Trophoblast cell (in vitro differentiated cells and primary cell): ENCODE results near the gene ZFAND3.

Experiments
- DNase-seq, 2 donors: peaks; one replicate each; pipeline ENCODE4 v3.0.0-alpha.2; 2016
- H2AFZ ChIP-seq: 2 replicates; pipeline ENCODE4 v1.6.1; 2013; ENCODE audit warnings: low read length, moderate library complexity, mild to moderate bottlenecking; ENCODE audit not compliant: insufficient read depth, poor library complexity
- H2AK5ac ChIP-seq: 2 replicates; pipeline ENCODE4 v1.6.1; 2013; ENCODE audit warnings: mild to moderate bottlenecking, low read length
- H2BK120ac ChIP-seq: 2 replicates; pipeline ENCODE4 v1.6.1; 2013; ENCODE audit warnings: low read length, mild to moderate bottlenecking, moderate library complexity; ENCODE audit not compliant: insufficient read depth, poor library complexity
- H2BK12ac ChIP-seq: 2 replicates; pipeline ENCODE4 v1.6.1; 2013; ENCODE audit warnings: mild to moderate bottlenecking, low read length, moderate library complexity
- H2BK5ac ChIP-seq: 2 replicates; pipeline ENCODE4 v1.6.1; 2013; ENCODE audit warnings: low read length, low read depth, moderate library complexity, mild to moderate bottlenecking; ENCODE audit not compliant: poor library complexity
- H3K14ac ChIP-seq: 2 replicates; pipeline ENCODE4 v1.6.1; 2013; ENCODE audit warnings: mild to moderate bottlenecking, low read length
- H3K18ac ChIP-seq: 2 replicates; pipeline ENCODE4 v1.6.1; 2013; ENCODE audit warnings: mild to moderate bottlenecking, low read length
- H3K23ac ChIP-seq: 2 replicates; pipeline ENCODE4 v1.6.1; 2013; ENCODE audit warnings: low read length
- H3K27ac ChIP-seq: 2 replicates; pipeline ENCODE4 v1.5.1; 2013; ENCODE audit warnings: low read depth, mild to moderate bottlenecking, inconsistent platforms, low read length, moderate library complexity
- H3K27me3 ChIP-seq: 2 replicates; pipeline ENCODE4 v1.6.1; 2013; ENCODE audit warnings: inconsistent platforms, mild to moderate bottlenecking, low read length, moderate library complexity; ENCODE audit not compliant: insufficient read depth
- H3K36me3 ChIP-seq, 2 experiments: 1 replicate in 1 of 2; 2 replicates in 1 of 2; pipeline ENCODE4 v1.6.1; 2013; ENCODE audit warnings: low read length in 2 of 2, mild to moderate bottlenecking in 2 of 2, moderate library complexity in 1 of 2; ENCODE audit not compliant: insufficient read depth in 2 of 2, control insufficient read depth in 1 of 2
- H3K4ac ChIP-seq: 2 replicates; pipeline ENCODE4 v1.6.1; 2013; ENCODE audit warnings: low read depth, mild to moderate bottlenecking, low read length, moderate library complexity
- H3K4me1 ChIP-seq, 2 experiments: 1 replicate in 1 of 2; 2 replicates in 1 of 2; pipeline ENCODE4 v1.6.1; 2013; ENCODE audit warnings: low read length in 2 of 2, mild to moderate bottlenecking in 2 of 2, moderate library complexity in 1 of 2; ENCODE audit not compliant: insufficient read depth in 2 of 2, control insufficient read depth in 1 of 2
- H3K4me2 ChIP-seq: 2 replicates; pipeline ENCODE4 v1.6.1; 2013; ENCODE audit warnings: inconsistent platforms, mild to moderate bottlenecking, low read length, moderate library complexity
- H3K4me3 ChIP-seq: 2 replicates; pipeline ENCODE4 v1.5.1; 2013; ENCODE audit warnings: mild to moderate bottlenecking, low read depth, low read length, inconsistent platforms
- H3K79me1 ChIP-seq: one replicate; pipeline ENCODE4 v1.6.1; 2013; ENCODE audit warnings: low read length
- H3K79me2 ChIP-seq: 2 replicates; pipeline ENCODE4 v1.6.1; 2013; ENCODE audit warnings: low read length, mild to moderate bottlenecking; ENCODE audit not compliant: control insufficient read depth, insufficient read depth, poor library complexity
- H3K9ac ChIP-seq: 2 replicates; pipeline ENCODE4 v1.6.1; 2013; ENCODE audit warnings: mild to moderate bottlenecking, low read length
- H3K9me3 ChIP-seq: 2 replicates; pipeline ENCODE4 v1.6.1; 2013; ENCODE audit warnings: low read depth, mild to moderate bottlenecking, control low read depth, inconsistent platforms, low read length; ENCODE audit not compliant: insufficient read depth
- H4K12ac ChIP-seq: 2 replicates; pipeline ENCODE4 v1.6.1; 2013; ENCODE audit warnings: low read depth, mild to moderate bottlenecking, low read length, moderate library complexity
- H4K8ac ChIP-seq: 2 replicates; pipeline ENCODE4 v1.6.1; 2013; ENCODE audit warnings: low read depth, mild to moderate bottlenecking, low read length, moderate library complexity
- H4K91ac ChIP-seq: one replicate; pipeline ENCODE4 v1.6.1; 2013; ENCODE audit warnings: low read depth, mild to moderate bottlenecking, low read length, moderate library complexity
- WGBS: extraction: QIAGEN DNeasy Blood & Tissue Kit; methylation state at CpG from one replicate; pipeline ENCODE4 v1.1.7; 2013; ENCODE audit warnings: missing lambda C conversion rate; ENCODE audit not compliant: insufficient read length, insufficient coverage; ENCODE audit errors: extremely low coverage; 5-methylcytosine and 5-hydroxymethylcytosine counted together

The ZFAND3 gene

GRCh38 chr6:38067263-38067980 is 247.9 kb downstream of the ZFAND3 start:
- Histone ChIP-seq H3K36me3 (peaks cover 2 to 9% of the 10 kb centered on the region in 2 experiments), H3K79me1 (no peaks in the 10 kb centered on the region), H3K79me2 (no peaks in the 10 kb centered on the region), H4K91ac (no peak overlapping the region), H3K23ac (no peak overlapping the region), H3K27ac (no peak overlapping the region), H3K18ac (no peak overlapping the region), H2BK12ac (no peak overlapping the region), H2AFZ (no peak overlapping the region), H2BK5ac (no peak overlapping the region), H3K4me1 (no peaks in the 10 kb centered on the region), H3K4me3 (no peak overlapping the region), H3K4me2 (no peak overlapping the region), H2BK120ac (no peak overlapping the region), H3K14ac (no peak overlapping the region), H2AK5ac (no peak overlapping the region), H4K8ac (no peak overlapping the region), H3K27me3 (no peaks in the 10 kb centered on the region), H3K9ac (no peak overlapping the region), H3K9me3 (no peaks in the 10 kb centered on the region), H3K4ac (no peak overlapping the region), H4K12ac (no peak overlapping the region)
- no CpG with 5 or more reads among the region's 2 CpGs for WGBS
- no peak for DNase-seq

GRCh38 chr6:38068854-38069590 is 249.5 kb downstream of the ZFAND3 start:
- H2AFZ ChIP-seq = no peak overlapping the region
- H3K9me3 ChIP-seq = no peaks in the 10 kb centered on the region
- no peak overlapping the region for H3K4me2 ChIP-seq
- no peak overlapping the region for H3K18ac ChIP-seq
- no peak overlapping the region for H4K12ac ChIP-seq
- DNase-seq = no peak
- H3K4me3 ChIP-seq = no peak overlapping the region
- H3K27me3 ChIP-seq = no peaks in the 10 kb centered on the region
- no peaks in the 10 kb centered on the region for H3K79me1 ChIP-seq
- no peak overlapping the region for H4K91ac ChIP-seq
- no peak overlapping the region for H4K8ac ChIP-seq
- H2BK12ac ChIP-seq = no peak overlapping the region
- no peak overlapping the region for H2BK120ac ChIP-seq
- H3K4me1 ChIP-seq = no peaks in the 10 kb centered on the region
- H2BK5ac ChIP-seq = no peak overlapping the region
- H3K23ac ChIP-seq = no peak overlapping the region
- H3K14ac ChIP-seq = no peak overlapping the region
- no CpG with 5 or more reads among the region's 7 CpGs for WGBS
- H3K36me3 ChIP-seq = peaks cover 0 to 2% of the 10 kb centered on the region in 2 experiments
- H3K4ac ChIP-seq = no peak overlapping the region
- no peak overlapping the region for H3K9ac ChIP-seq
- H3K27ac ChIP-seq = no peak overlapping the region
- H3K79me2 ChIP-seq = no peaks in the 10 kb centered on the region
- H2AK5ac ChIP-seq = no peak overlapping the region

- Histone ChIP-seq H3K79me2 (no peaks in the 10 kb centered on the region), H2BK120ac (no peak overlapping the region), H3K9me3 (no peaks in the 10 kb centered on the region), H3K36me3 (peaks cover 0 to 3% of the 10 kb centered on the region in 2 experiments), H2AFZ (no peak overlapping the region), H3K18ac (no peak overlapping the region), H3K4me1 (no peaks in the 10 kb centered on the region), H3K4me3 (no peak overlapping the region), H4K91ac (no peak overlapping the region), H3K27me3 (no peaks in the 10 kb centered on the region), H3K14ac (no peak overlapping the region), H3K9ac (no peak overlapping the region), H3K4me2 (no peak overlapping the region), H2AK5ac (no peak overlapping the region), H4K8ac (no peak overlapping the region), H4K12ac (no peak overlapping the region), H2BK5ac (no peak overlapping the region), H3K4ac (no peak overlapping the region), H3K79me1 (no peaks in the 10 kb centered on the region), H3K23ac (no peak overlapping the region), H3K27ac (no peak overlapping the region), H2BK12ac (no peak overlapping the region)
- no peak for DNase-seq
- WGBS = no CpG with 5 or more reads among the region's 4 CpGs
Measured at GRCh38 chr6:38077488-38078030, 258.0 kb downstream of the ZFAND3 start.

- H3K4me1 ChIP-seq = no peaks in the 10 kb centered on the region
Measured at GRCh38 chr6:38078671-38079070, 259.1 kb downstream of the ZFAND3 start.

More at GRCh38 chr6:38078671-38079070, 259.1 kb downstream of the ZFAND3 start:
- Histone ChIP-seq H3K27ac (no peak overlapping the region), H3K79me2 (no peaks in the 10 kb centered on the region), H3K14ac (no peak overlapping the region), H2AFZ (no peak overlapping the region), H3K36me3 (peaks cover 0 to 3% of the 10 kb centered on the region in 2 experiments), H4K8ac (no peak overlapping the region), H3K18ac (no peak overlapping the region), H2AK5ac (no peak overlapping the region), H3K4me3 (no peak overlapping the region), H2BK5ac (no peak overlapping the region), H3K27me3 (no peaks in the 10 kb centered on the region), H4K12ac (no peak overlapping the region), H3K4me2 (no peak overlapping the region), H4K91ac (no peak overlapping the region), H3K9ac (no peak overlapping the region), H3K79me1 (no peaks in the 10 kb centered on the region), H2BK120ac (no peak overlapping the region), H3K9me3 (no peaks in the 10 kb centered on the region), H3K23ac (no peak overlapping the region), H2BK12ac (no peak overlapping the region), H3K4ac (no peak overlapping the region)
- peak in 1 of 2 donors; percentile 56 for DNase-seq
- no CpG with 5 or more reads among the region's 4 CpGs for WGBS
